ENCODE results near the gene FAAP20. TPM values are rescaled to one million over a fixed set of nuclear protein-coding genes. Genes with fewer than 3 reads are reported as not detected.

The FAAP20 gene
- total and polyA plus RNA-seq, 2 of the 8 experiments (the other 6 are each of a cell fraction or from before 2014, with no cell fraction given), result 58.4 to 99.8 TPM

DNA sequence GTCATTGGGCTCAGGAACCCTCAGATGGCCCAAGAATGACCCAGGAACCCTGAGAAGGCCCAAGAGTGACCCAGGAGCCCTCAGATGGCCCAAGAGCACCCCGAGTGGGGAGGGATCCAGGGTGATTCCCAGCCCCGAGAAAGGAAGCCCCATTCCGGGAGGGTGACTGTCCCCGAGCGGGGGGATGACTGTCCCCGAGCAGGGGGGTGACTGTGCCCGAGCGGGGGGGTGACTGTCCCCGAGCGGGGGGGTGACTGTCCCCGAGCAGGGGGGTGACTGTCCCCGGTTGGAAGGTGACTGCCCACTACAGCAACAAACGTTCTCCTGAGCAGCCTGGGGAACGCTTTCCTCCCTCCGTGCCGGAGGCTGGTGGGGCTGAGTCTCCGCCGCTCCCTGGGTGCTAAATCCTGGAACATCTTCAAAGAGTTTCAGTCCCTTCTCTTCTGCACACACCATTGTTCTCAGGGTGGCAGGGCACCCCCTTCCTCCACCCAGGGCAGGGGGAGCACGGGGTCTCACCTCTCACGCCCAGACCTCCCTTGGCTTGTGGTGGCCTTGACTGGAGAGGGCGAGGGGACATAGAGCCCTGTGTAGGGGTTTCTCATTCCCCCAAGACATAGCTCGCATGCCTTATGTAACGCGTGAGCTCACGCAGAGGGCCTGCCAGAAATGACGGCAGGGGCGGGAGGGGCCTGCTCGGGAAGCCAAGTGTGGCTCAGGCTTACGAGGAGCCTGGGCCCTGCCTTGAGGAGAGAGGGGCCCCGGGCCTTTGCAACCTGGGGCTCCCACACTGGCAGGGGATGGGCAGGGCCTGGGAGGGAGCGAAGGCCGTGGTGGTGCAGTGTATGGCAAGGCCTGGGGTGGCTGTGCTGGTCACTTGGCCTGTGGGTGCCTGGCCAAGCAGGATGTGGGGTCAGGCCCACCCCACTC, 19.3 kb upstream of the FAAP20 start:
- no peak for FAIRE-seq
- no peaks in the 10 kb centered on the region for H3K79me2 ChIP-seq (ENCODE audit: control insufficient read depth in 1 of 2, insufficient read depth in 2 of 2, low read length in 2 of 2)

More for the DNA sequence above, 19.3 kb upstream of the FAAP20 start:
- DNase-seq (ENCODE audit: low read depth in 1 of 2, low spot score in 2 of 2), result no peak
- ChIA-PET CTCF (ENCODE audit: partially characterized antibody) (interaction anchor here (0.7 to 1.0 kb wide), 2 partner anchors 168 to 171 kb away, joined by 3 to 5 read pairs; no protein-coding TSS in a partner anchor), POLR2A (ENCODE audit: partially characterized antibody) (interaction anchor here (1.0 to 2.0 kb wide), 5 partner anchors 9 to 109 kb away, joined by 3 to 7 read pairs (median 3); no protein-coding TSS in a partner anchor)
- H3K23me2 ChIP-seq (ENCODE audit: low read depth, low read length), result peaks cover 3% of the 10 kb centered on the region; the same call in 1 of the 2 replicates
- H3K4me3 ChIP-seq (ENCODE audit: extremely low read depth in 1 of 4, insufficient read depth in 2 of 4, low read depth in 3 of 4, low read length in 4 of 4), result no peak overlapping the region
- TF ChIP-seq EGR1 (IDR thresholded peaks at IDR 0.05; ENCODE audit: borderline replicate concordance, low read depth, low read length), result no peak
- no peak for TF ChIP-seq TEAD4 (IDR thresholded peaks at IDR 0.05; ENCODE audit: low read depth, low read length)
- TF ChIP-seq CBX5 (IDR thresholded peaks at IDR 0.05; ENCODE audit: low read depth, low read length), result no peak
- TF ChIP-seq SIRT6 (IDR thresholded peaks at IDR 0.05; ENCODE audit: low read length), result no peak
- TF ChIP-seq BACH1 (IDR thresholded peaks at IDR 0.05; ENCODE audit: low read length), result no peak
- no peak for TF ChIP-seq SP2 (IDR thresholded peaks at IDR 0.05; ENCODE audit: low read length)
- TF ChIP-seq, protein P1, sequence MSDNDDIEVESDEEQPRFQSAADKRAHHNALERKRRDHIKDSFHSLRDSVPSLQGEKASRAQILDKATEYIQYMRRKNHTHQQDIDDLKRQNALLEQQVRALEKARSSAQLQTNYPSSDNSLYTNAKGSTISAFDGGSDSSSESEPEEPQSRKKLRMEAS (IDR thresholded peaks at IDR 0.05), result no peak
- no peak for TF ChIP-seq CREB1 (IDR thresholded peaks at IDR 0.05)
- no peak for TF ChIP-seq TBP (IDR thresholded peaks at IDR 0.05; ENCODE audit: low read depth, low read length)
- H2BK5ac ChIP-seq (ENCODE audit: low read depth, low read length), result peak overlapping the region; percentile 93; the same call in 1 of the 2 replicates
- H2BK20ac ChIP-seq (ENCODE audit: low read length), result peak overlapping the region; percentile 48; the same call in 1 of the 2 replicates
- H3K79me1 ChIP-seq (ENCODE audit: low read depth, low read length), result no peaks in the 10 kb centered on the region
- no peak overlapping the region for H2BK120ac ChIP-seq (replicated peaks; ENCODE audit: low read depth, low read length)
- H3K9me3 ChIP-seq (ENCODE audit: insufficient read depth in 2 of 2, low read depth in 1 of 2, low read length in 1 of 2), result no peaks in the 10 kb centered on the region
- 87% methylated on average over 24 of the region's 32 CpGs; no CpG with 5 or more reads in 1 of the 2 experiments for WGBS, 2 experiments (ENCODE audit: extremely low coverage in 1 of 2, insufficient coverage in 1 of 2, insufficient read length in 1 of 2, insufficient replicate concordance in 2 of 2, low coverage in 1 of 2, low lambda C conversion rate in 2 of 2, missing lambda C conversion rate in 1 of 2)
- 0 out of 2 replicates have a peak overlapping the region, but pooled peaks have one; percentile 97 for H2BK15ac ChIP-seq (ENCODE audit: low read length)
- H4K20me1 ChIP-seq (replicated peaks in 1 of 2; ENCODE audit: control insufficient read depth in 1 of 2, insufficient read depth in 2 of 2, low read length in 2 of 2), result no peaks in the 10 kb centered on the region
- peak overlapping the region; percentile 81 for H4K91ac ChIP-seq (replicated peaks; ENCODE audit: insufficient read length, low read length)
- H4K8ac ChIP-seq (ENCODE audit: extremely low read depth, insufficient read depth, low read length), result peak overlapping the region; percentile 74
- H3K14ac ChIP-seq (ENCODE audit: insufficient read length), result no peak overlapping the region
- H3K36me3 ChIP-seq (ENCODE audit: control insufficient read depth in 2 of 4, insufficient read depth in 4 of 4, low read length in 3 of 4), result no peaks in the 10 kb centered on the region
- H3K4me2 ChIP-seq (ENCODE audit: insufficient read depth in 1 of 2, low read depth in 2 of 2, low read length in 2 of 2), result peak overlapping the region; percentile 41 to 75; a peak in 2 of 4 replicates
- H3K27ac ChIP-seq (ENCODE audit: low read depth, low read length), result peak overlapping the region; percentile 82; the same call in 1 of the 2 replicates
- 0 out of 7 replicates have a peak overlapping the region, but pooled peaks of 1 of the 4 experiments have one; percentile 75 for H3K9ac ChIP-seq (replicated peaks in 1 of 4; ENCODE audit: extremely low read depth in 1 of 4, low read depth in 3 of 4, low read length in 3 of 4)
- H2AK5ac ChIP-seq (ENCODE audit: low read depth, low read length), result peak overlapping the region; percentile 70
- H3K18ac ChIP-seq (ENCODE audit: extremely low read depth, low read length), result peak overlapping the region; percentile 19
- H2BK12ac ChIP-seq (ENCODE audit: low read depth, low read length), result peak overlapping the region; percentile 90
- no peak overlapping the region for H3K56ac ChIP-seq (replicated peaks; ENCODE audit: insufficient read length, low read depth, low read length)
- no peaks in the 10 kb centered on the region for H3K27me3 ChIP-seq (replicated peaks in 1 of 4; ENCODE audit: control insufficient read depth in 3 of 4, extremely low read depth in 1 of 4, insufficient read depth in 3 of 4, low read length in 3 of 4)
- peak overlapping the region; percentile 46 for H3K4ac ChIP-seq (replicated peaks; ENCODE audit: insufficient read length, low read depth, low read length)
- H3K23ac ChIP-seq (ENCODE audit: insufficient read length), result no peak overlapping the region
- H2AFZ ChIP-seq (ENCODE audit: low read length), result no peak overlapping the region
- peaks cover 0 to 19% (median 11%) of the 10 kb centered on the region in 4 experiments; a peak in 6 of 7 replicates for H3K4me1 ChIP-seq (replicated peaks in 1 of 4; ENCODE audit: control insufficient read depth in 3 of 4, insufficient read depth in 4 of 4, low read length in 3 of 4)
- no peak overlapping the region for H4K5ac ChIP-seq (ENCODE audit: insufficient read length, low read depth, low read length)

Data from H1 (cell line).